H1 (cell line): ENCODE measurements around the gene EEPD1. TPM values are rescaled to one million over a fixed set of nuclear protein-coding genes. Genes with fewer than 3 reads are reported as not detected.

ENCODE experiments used
- CHD7 ChIP-seq: fragments of 300-600 bp; sonication (generic); IDR thresholded peaks from 2 replicates; pipeline ENCODE4 v1.7.1; 2012; ENCODE audit warnings: low read length, moderate library complexity, mild to moderate bottlenecking, inconsistent platforms; ENCODE audit not compliant: insufficient replicate concordance
- EP300 ChIP-seq, 2 experiments: IDR thresholded peaks; 1 replicate in 1 of 2; 2 replicates in 1 of 2; pipeline ENCODE4 v1.6.1; 2011 to 2012; ENCODE audit warnings: low read depth in 2 of 2, low read length in 2 of 2, mild to moderate bottlenecking in 2 of 2, borderline replicate concordance in 1 of 2, inconsistent platforms in 1 of 2, moderate library complexity in 1 of 2
- EZH2 ChIP-seq: fragments of 200-600 bp; sonication (generic); IDR thresholded peaks from 2 replicates; pipeline ENCODE4 v1.7.1; 2012; ENCODE audit warnings: low read depth, mild to moderate bottlenecking, moderate library complexity, low read length, inconsistent platforms; ENCODE audit not compliant: severe bottlenecking
- polyA plus RNA-seq, 7 experiments: library from polyadenylated mRNA; depleted of rRNA in 3 of 7; stranded (reverse) in 5 of 7; unstranded in 2 of 7; fragments of >200 nt in 5 of 7; fragments of 200-250 nt in 2 of 7; gene quantifications; 1 replicate in 5 of 7; 2 replicates in 1 of 7; 4 replicates in 1 of 7; pipeline versions ENCODE4 v1.2.1 to v1.2.3, GENCODE V29; 2011 to 2013; ENCODE audit warnings: missing spikeins in 2 of 7, mixed read lengths in 2 of 7
- total RNA-seq: library from RNA; stranded (reverse); fragmentation: NEBNext Ultra II Directional; extraction: Animal tissue kit (Norgen Biotek cat#: 25700); gene quantifications from 2 replicates; pipeline ENCODE4 v1.2.1, GENCODE V29; 2021

EEPD1 gene
- total and polyA plus RNA-seq, 2 of the 8 experiments (the other 6 are each of a cell fraction or from before 2014, with no cell fraction given): 3.1 to 7.8 TPM

GRCh38 chr7:36141351-36141750 is 11.7 kb upstream of the EEPD1 start (continued):
- TF ChIP-seq CHD7 (no peak), EP300 (IDR thresholded peaks at IDR 0.05; ENCODE audit: borderline replicate concordance in 1 of 2, low read depth in 2 of 2, low read length in 2 of 2) (no peak), EZH2 (no peak)
